Ectodermal cell (in vitro differentiated cells): ENCODE data around the gene SRRM1. TPM values are rescaled to one million over a fixed set of nuclear protein-coding genes. Genes with fewer than 3 reads are reported as not detected.

Experiments used
- H3K27ac ChIP-seq: 2 replicates; pipeline ENCODE4 v1.7.0; 2013; ENCODE audit warnings: mild to moderate bottlenecking, low read depth, low read length; ENCODE audit not compliant: insufficient read depth, poor library complexity, severe bottlenecking
- H3K27me3 ChIP-seq: 2 replicates; pipeline ENCODE4 v1.7.0; 2013; ENCODE audit warnings: mild to moderate bottlenecking, low read length; ENCODE audit not compliant: insufficient read depth, control insufficient read depth, poor library complexity, severe bottlenecking
- H3K36me3 ChIP-seq: one replicate; pipeline ENCODE4 v1.7.0; 2013; ENCODE audit warnings: low read length; ENCODE audit not compliant: control insufficient read depth, insufficient read depth
- H3K4me1 ChIP-seq: one replicate; pipeline ENCODE4 v1.7.0; 2013; ENCODE audit warnings: low read length; ENCODE audit not compliant: control insufficient read depth, insufficient read depth
- H3K4me3 ChIP-seq: 2 replicates; pipeline ENCODE4 v1.7.0; 2013; ENCODE audit warnings: low read depth, low read length, control low read depth; ENCODE audit not compliant: insufficient read depth
- H3K9me3 ChIP-seq: 2 replicates; pipeline ENCODE4 v1.7.0; 2013; ENCODE audit warnings: mild to moderate bottlenecking, low read length, moderate library complexity; ENCODE audit not compliant: control insufficient read depth
- WGBS, 2 experiments: methylation state at CpG; one replicate each; pipeline ENCODE4 v1.1.7; 2013; ENCODE audit warnings: missing lambda C conversion rate in 2 of 2; 5-methylcytosine and 5-hydroxymethylcytosine counted together
- polyA plus RNA-seq, 4 experiments: library from polyadenylated mRNA; stranded (reverse); fragments of 50-300 nt; gene quantifications; one replicate each; pipeline ENCODE4 v1.2.3, GENCODE V29; 2013

The SRRM1 gene
- polyA plus RNA-seq (2013, experiment 1 of 4), result 273 TPM
- 256 TPM for polyA plus RNA-seq (2013, experiment 2 of 4)
- 183 TPM for polyA plus RNA-seq (2013, experiment 3 of 4)
- 200 TPM for polyA plus RNA-seq (2013, experiment 4 of 4)

GRCh38 chr1:24642481-24643362, at the start of gene SRRM1:
TSS of gene SRRM1 (plus strand) at chr1:24643302. CDS start at chr1:24643327, 25 bp downstream.
- Histone ChIP-seq H3K36me3 (peaks cover 29% of the 10 kb centered on the region), H3K27ac (peak within 1 kb of the TSS; percentile 98), H3K9me3 (no peaks in the 10 kb centered on the region), H3K4me1 (peaks cover 7% of the 10 kb centered on the region), H3K27me3 (no peaks in the 10 kb centered on the region), H3K4me3 (peak within 1 kb of the TSS; percentile 97)
- 0% methylated on average over 95 of the region's 95 CpGs for WGBS, 2 experiments

- no peaks in the 10 kb centered on the region for H3K36me3 ChIP-seq
- WGBS, 2 experiments, result 93 to 97% methylated on average over 3 of the region's 3 CpGs
Observed at GRCh38 chr1:24594328-24594598, 48.8 kb upstream of the SRRM1 start.

GRCh38 chr1:24596401-24596880, 46.7 kb upstream of the SRRM1 start:
- Histone ChIP-seq H3K27ac (no peak overlapping the region), H3K36me3 (no peaks in the 10 kb centered on the region), H3K4me3 (no peak overlapping the region), H3K9me3 (no peaks in the 10 kb centered on the region), H3K27me3 (no peaks in the 10 kb centered on the region), H3K4me1 (no peaks in the 10 kb centered on the region)
- 90% methylated on average over 9 of the region's 9 CpGs for WGBS, 2 experiments

More at GRCh38 chr1:24594328-24594598, 48.8 kb upstream of the SRRM1 start:
- Histone ChIP-seq H3K9me3 (no peaks in the 10 kb centered on the region), H3K27me3 (no peaks in the 10 kb centered on the region), H3K4me1 (no peaks in the 10 kb centered on the region), H3K27ac (no peak overlapping the region), H3K4me3 (no peak overlapping the region)

DNA sequence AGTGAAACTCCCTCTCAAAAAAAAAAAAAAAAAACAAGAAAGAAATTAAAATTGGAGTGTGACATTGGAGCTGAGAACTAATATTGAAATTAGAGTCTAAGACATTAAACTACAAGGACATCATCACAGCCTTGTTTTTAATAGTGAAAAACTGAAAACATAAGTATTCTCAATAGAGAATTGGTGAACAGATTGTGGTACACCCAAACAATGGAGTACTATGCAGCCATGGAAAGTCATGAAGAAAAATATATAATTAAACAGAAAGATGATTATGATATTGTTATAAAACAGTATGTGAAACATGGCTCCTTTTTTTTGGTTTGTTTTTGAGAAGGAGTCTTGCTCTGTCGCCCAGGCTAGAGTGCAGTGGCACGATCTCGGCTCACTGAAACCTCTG, 43.8 kb upstream of the SRRM1 start:
- no peaks in the 10 kb centered on the region for H3K9me3 ChIP-seq
- H3K36me3 ChIP-seq, result no peaks in the 10 kb centered on the region
- no peak overlapping the region for H3K27ac ChIP-seq
- H3K4me1 ChIP-seq, result no peaks in the 10 kb centered on the region
- H3K4me3 ChIP-seq, result no peak overlapping the region
- 84 to 92% methylated on average over 3 of the region's 3 CpGs for WGBS, 2 experiments
- H3K27me3 ChIP-seq, result no peaks in the 10 kb centered on the region

DNA sequence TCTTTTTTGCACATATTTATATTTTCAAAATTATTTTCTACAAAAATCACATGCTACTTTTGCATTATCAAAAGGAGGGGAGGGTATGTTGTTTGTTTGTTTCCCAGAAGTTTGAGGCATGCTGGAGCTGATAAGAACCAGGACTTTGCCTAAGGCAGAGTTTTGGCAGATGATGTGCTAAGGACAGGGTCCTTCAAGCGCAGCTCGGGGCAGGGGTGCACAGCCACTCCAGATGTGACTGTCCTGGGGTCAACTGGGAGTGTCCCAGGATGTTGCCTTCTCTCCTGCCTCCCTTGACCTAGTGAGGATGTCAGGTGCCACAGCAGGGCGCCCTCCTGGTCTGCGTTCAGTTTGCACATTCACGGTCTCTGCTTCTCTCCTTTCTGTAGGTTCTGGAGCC, 42.6 kb upstream of the SRRM1 start:
- WGBS, 2 experiments, result 84% methylated on average over 5 of the region's 5 CpGs
- H3K9me3 ChIP-seq, result no peaks in the 10 kb centered on the region
- H3K4me3 ChIP-seq, result no peak overlapping the region
- H3K4me1 ChIP-seq, result no peaks in the 10 kb centered on the region
- H3K27ac ChIP-seq, result no peak overlapping the region
- H3K27me3 ChIP-seq, result no peaks in the 10 kb centered on the region
- H3K36me3 ChIP-seq, result no peaks in the 10 kb centered on the region

DNA sequence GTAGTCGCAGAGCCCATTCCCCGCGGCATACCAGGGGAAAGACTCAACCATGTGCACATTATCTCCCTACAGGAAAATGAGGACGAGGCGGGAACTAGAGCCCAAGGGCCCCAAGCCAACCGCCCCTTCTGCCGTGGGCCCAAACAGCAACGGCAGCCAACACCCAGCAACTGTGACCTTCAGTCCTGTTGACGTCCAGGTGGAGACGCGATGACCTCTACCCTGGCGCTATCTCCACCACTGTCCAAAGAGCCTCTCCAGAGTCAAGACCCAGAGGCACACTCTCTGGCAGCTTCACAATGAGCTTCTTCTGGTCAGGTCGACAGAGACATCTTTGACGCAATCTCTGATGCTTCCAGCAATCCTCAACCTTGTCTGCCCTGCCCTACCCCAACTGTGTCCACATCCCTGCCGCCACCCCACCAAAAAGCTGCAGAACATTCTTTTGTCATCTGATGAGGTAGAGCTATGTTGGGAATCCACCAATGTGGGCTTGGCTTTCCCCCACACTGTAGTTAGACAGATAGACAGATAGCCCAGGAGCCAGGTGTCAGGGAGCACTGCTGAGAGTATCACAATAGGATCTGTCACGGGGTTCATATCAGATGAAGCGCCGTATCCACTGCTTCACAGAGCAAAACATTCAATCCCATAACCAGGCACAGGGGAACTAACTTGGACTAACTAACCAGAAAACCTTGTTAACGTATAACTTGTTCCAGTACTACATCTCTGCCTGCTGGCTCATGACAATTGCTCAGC, 37.4 kb upstream of the SRRM1 start:
- Histone ChIP-seq H3K4me3 (no peak overlapping the region), H3K27me3 (no peaks in the 10 kb centered on the region), H3K9me3 (no peaks in the 10 kb centered on the region), H3K27ac (no peak overlapping the region), H3K4me1 (no peaks in the 10 kb centered on the region), H3K36me3 (no peaks in the 10 kb centered on the region)
- WGBS, 2 experiments, result 95% methylated on average over 19 of the region's 19 CpGs

GRCh38 chr1:24606296-24606605, 36.9 kb upstream of the SRRM1 start:
- Histone ChIP-seq H3K27ac (no peak overlapping the region), H3K4me1 (no peaks in the 10 kb centered on the region), H3K4me3 (no peak overlapping the region), H3K36me3 (no peaks in the 10 kb centered on the region), H3K27me3 (no peaks in the 10 kb centered on the region), H3K9me3 (no peaks in the 10 kb centered on the region)
- 92 to 99% methylated on average over 3 of the region's 3 CpGs for WGBS, 2 experiments

DNA sequence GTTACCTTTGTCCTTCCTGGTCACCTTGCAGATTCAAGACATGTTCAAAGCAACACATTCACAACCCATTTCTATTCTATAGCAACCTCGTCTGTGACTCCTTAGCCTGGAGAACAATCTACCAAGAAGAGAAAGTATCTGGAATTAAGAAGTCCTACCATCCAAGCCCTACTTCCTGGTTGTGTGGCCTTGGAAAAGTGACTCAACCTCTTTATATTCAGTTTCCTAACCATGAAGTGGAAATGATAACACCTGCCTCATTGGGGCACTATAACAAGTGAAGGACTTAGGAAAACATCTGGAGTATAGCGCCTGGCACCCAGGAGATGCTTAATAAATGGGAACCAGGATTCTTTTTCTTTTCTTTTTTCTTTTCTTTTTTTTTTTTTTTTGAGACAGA, 36.5 kb upstream of the SRRM1 start:
- 90 to 98% methylated on average over 2 of the region's 2 CpGs for WGBS, 2 experiments
- Histone ChIP-seq H3K27me3 (no peaks in the 10 kb centered on the region), H3K9me3 (no peaks in the 10 kb centered on the region), H3K4me3 (no peak overlapping the region), H3K36me3 (no peaks in the 10 kb centered on the region), H3K27ac (no peak overlapping the region), H3K4me1 (no peaks in the 10 kb centered on the region)

GRCh38 chr1:24609949-24610517, 33.1 kb upstream of the SRRM1 start:
- no peak overlapping the region for H3K4me3 ChIP-seq
- H3K27ac ChIP-seq, result no peak overlapping the region
- H3K27me3 ChIP-seq, result no peaks in the 10 kb centered on the region
- no peaks in the 10 kb centered on the region for H3K4me1 ChIP-seq
- H3K36me3 ChIP-seq, result no peaks in the 10 kb centered on the region
- WGBS, 2 experiments, result 90 to 91% methylated on average over 3 of the region's 3 CpGs
- H3K9me3 ChIP-seq, result no peaks in the 10 kb centered on the region

GRCh38 chr1:24619376-24619775, 23.7 kb upstream of the SRRM1 start:
- Histone ChIP-seq H3K27me3 (no peaks in the 10 kb centered on the region), H3K4me3 (no peak overlapping the region), H3K9me3 (no peaks in the 10 kb centered on the region), H3K36me3 (no peaks in the 10 kb centered on the region), H3K27ac (no peak overlapping the region), H3K4me1 (no peaks in the 10 kb centered on the region)
- WGBS, 2 experiments, result 80 to 83% methylated on average over 5 of the region's 5 CpGs
